Ishikawa (cell line): ENCODE results near the gene GARNL3.

ENCODE experiments used
- CEBPB ChIP-seq: IDR thresholded peaks from 2 replicates; pipeline ENCODE4 v1.6.1; 2012
- CREB1 ChIP-seq: IDR thresholded peaks from 2 replicates; pipeline ENCODE4 v1.6.1; 2012; ENCODE audit warnings: low read depth
- EGR1 ChIP-seq: IDR thresholded peaks from 2 replicates; pipeline ENCODE4 v1.6.1; 2012
- EP300 ChIP-seq: IDR thresholded peaks from 2 replicates; pipeline ENCODE4 v1.6.1; 2012; ENCODE audit warnings: borderline replicate concordance
- FOXM1 ChIP-seq: IDR thresholded peaks from 2 replicates; pipeline ENCODE4 v1.6.1; 2012; ENCODE audit warnings: low read depth, borderline replicate concordance
- MAX ChIP-seq: IDR thresholded peaks from 2 replicates; pipeline ENCODE4 v1.6.1; 2012
- NFIC ChIP-seq: IDR thresholded peaks from 2 replicates; pipeline ENCODE4 v1.6.1; 2012
- RAD21 ChIP-seq: IDR thresholded peaks from 2 replicates; pipeline ENCODE4 v1.6.1; 2012; ENCODE audit warnings: low read depth
- REST ChIP-seq: IDR thresholded peaks from 2 replicates; pipeline ENCODE4 v1.6.1; 2012; ENCODE audit warnings: low read depth, mild to moderate bottlenecking
- TAF1 ChIP-seq: IDR thresholded peaks from 2 replicates; pipeline ENCODE4 v1.6.1; 2012; ENCODE audit warnings: low read depth, mild to moderate bottlenecking
- TCF12 ChIP-seq: IDR thresholded peaks from 2 replicates; pipeline ENCODE4 v1.6.1; 2012; ENCODE audit warnings: low read depth
- TEAD4 ChIP-seq: IDR thresholded peaks from 2 replicates; pipeline ENCODE4 v1.6.1; 2012
- YY1 ChIP-seq: IDR thresholded peaks from 2 replicates; pipeline ENCODE4 v1.6.1; 2012; ENCODE audit warnings: low read depth
- ZBTB7A ChIP-seq: IDR thresholded peaks from 2 replicates; pipeline ENCODE4 v1.6.1; 2012; ENCODE audit warnings: low read depth
- TF ChIP-seq, protein P1 (sequence below): IDR thresholded peaks from 2 replicates; pipeline ENCODE4 v1.6.1; 2012

The GARNL3 gene

DNA sequence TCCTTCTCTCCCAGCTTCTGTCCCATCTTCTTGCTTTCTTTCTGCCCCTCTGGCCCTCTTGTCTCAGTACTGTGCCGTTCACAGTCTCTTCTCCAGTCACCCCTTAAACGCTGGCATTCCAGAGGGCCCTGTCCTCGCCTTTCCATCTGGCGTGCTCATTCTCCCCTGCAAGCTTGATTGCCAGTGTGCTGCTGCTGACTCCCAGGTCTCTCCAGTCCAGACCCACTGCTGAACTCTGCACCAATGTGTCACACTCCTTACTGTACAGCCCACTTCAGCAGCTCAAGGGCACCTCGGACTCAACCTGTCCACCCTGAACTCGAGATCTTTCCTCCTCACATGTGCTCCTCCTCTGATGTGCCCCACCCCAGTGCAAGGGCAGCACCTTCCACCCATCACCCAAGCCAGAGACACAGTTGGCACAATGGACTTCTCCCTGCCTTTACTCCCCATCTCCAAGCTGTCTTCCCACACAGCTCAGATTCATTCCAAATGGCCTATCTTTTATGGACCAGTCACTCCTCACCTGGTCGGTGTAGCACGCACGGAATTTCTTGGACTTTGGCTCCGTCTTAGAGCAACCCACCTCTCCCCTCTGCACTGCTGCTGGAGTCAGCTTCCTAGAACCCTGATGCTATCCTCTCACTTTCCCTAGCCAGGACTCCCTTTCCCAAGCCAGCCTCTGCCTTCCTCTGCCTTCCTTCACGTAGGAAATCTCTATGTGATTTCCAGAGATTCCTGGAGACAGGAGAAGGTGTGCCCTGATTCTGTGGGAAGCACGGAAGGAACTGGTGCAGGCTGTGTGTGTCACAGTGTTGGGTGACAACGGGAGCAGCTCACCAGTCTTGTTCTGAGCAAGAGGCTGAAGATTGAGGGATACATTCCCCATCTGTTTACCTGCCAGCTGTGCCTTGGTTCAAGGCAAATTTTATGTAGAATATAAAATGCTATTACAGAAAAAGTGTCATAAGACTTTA is 106.4 kb downstream of the GARNL3 start:
- TF ChIP-seq EP300 (no peak), TCF12 (no peak), RAD21 (no peak), CEBPB (no peak)

DNA sequence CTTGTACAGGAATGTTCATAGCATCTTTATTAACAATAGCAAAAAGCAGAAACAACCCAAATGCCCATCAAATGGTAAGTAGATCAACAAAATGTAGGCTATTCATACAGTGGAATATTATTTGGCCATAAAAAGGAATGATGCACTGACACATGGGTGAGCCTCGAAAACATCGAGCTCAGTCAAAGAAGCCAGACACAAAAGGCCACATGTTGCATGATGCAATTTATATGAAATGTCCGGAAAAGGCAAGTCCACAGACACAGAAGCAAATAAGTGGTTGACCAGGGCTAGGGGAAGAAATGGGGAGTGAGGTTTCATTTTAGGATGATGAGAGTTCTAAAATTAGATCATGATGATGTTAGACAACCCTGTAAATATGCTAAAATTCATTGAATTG is 115.9 kb downstream of the GARNL3 start:
- TF ChIP-seq ZBTB7A (no peak), TAF1 (no peak), YY1 (no peak), CREB1 (no peak), TEAD4 (no peak), EP300 (no peak), FOXM1 (no peak), TCF12 (no peak), MAX (no peak), EGR1 (no peak), REST (no peak), RAD21 (no peak), NFIC (no peak), CEBPB (no peak)
- TF ChIP-seq, protein P1, sequence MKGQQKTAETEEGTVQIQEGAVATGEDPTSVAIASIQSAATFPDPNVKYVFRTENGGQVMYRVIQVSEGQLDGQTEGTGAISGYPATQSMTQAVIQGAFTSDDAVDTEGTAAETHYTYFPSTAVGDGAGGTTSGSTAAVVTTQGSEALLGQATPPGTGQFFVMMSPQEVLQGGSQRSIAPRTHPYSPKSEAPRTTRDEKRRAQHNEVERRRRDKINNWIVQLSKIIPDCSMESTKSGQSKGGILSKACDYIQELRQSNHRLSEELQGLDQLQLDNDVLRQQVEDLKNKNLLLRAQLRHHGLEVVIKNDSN, result no peak

DNA sequence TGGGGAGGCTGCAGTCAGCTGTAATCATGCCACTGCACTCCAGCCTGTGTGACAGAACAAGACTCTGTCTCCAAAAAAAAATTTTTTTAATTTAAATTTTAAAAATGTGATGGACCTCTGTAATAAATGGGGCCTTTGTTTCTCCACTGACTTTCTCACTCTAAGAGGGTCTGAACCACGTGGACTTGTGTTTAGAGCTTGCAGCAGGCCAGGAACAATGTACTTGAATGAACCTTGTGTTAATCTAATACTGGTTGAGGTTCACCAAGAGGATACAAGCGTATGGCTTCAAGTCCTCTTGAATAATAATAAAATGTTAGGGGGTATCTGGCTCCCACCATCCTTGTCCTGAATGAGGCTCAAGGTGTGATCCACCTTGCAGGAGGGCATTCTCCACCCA is 118.0 kb downstream of the GARNL3 start:
- TF ChIP-seq MAX, result no peak
- TF ChIP-seq RAD21, result no peak
- no peak for TF ChIP-seq NFIC
- TF ChIP-seq EP300, result no peak
- no peak for TF ChIP-seq FOXM1
- TF ChIP-seq YY1, result no peak

- TF ChIP-seq TEAD4, result no peak
- TF ChIP-seq TAF1, result no peak
- no peak for TF ChIP-seq TCF12
- TF ChIP-seq MAX, result no peak
- TF ChIP-seq NFIC, result no peak
- TF ChIP-seq, protein P1, result no peak
- no peak for TF ChIP-seq CEBPB
- no peak for TF ChIP-seq RAD21
These were observed 119.6 kb downstream of the GARNL3 start for GRCh38 chr9:127384016-127384730.

DNA sequence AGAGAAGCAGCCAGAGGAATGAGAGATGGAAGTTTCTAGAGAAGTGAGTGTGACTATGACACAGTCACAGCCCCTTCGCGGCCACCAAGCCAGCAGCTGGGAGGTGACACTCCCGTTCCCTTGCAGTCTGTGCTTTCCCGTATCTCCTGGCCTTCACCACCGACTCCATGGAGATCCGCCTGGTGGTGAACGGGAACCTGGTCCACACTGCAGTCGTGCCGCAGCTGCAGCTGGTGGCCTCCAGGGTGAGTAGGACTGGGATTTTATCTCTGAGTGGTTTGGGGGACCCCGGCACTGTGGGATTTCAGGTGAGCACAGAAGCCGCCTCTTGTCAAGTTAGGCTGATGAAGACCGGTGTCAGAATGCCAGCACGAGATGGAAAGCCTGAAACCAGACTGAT is 120.3 kb downstream of the GARNL3 start:
- TF ChIP-seq YY1 (no peak), TCF12 (no peak), NFIC (no peak), REST (no peak)

DNA sequence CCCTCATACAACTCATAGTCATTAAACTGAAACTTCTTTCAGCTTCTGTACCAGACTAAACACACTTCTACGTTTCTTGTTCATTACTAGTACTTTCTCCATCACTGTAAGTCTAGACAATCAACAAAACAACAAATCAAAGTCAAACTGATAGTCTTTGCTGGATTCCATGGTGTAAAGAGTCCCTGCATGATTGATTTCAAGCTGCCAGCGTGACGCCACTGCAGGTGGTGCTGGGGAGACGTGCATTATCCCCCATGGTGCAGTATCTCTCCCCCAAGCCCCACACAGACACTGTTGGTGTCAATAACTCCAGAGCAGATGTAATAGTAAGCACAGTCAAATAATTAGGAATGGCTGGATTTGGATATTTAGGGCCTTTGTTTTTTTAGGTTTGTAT is 121.7 kb downstream of the GARNL3 start:
- TF ChIP-seq NFIC (no peak), EGR1 (no peak), RAD21 (no peak), FOXM1 (no peak), MAX (no peak), YY1 (no peak), TAF1 (no peak), TCF12 (no peak), TEAD4 (no peak), REST (no peak)
- TF ChIP-seq, protein P1, result no peak
